ENCODE measurements around the gene GPAT3. TPM values are rescaled to one million over a fixed set of nuclear protein-coding genes. Genes with fewer than 3 reads are reported as not detected.
"Not testable (repeated sequence)": the region's sequence is repeated elsewhere in the genome, so short reads cannot be mapped to it uniquely, and the experiment has no call there.

GPAT3 gene
- total RNA-seq, 2 donors from 2014 or later: 27.0 to 51.5 TPM

GRCh38 chr4:83542225-83542624, 6.3 kb downstream of the GPAT3 start:
- DNase-seq (no peak), ATAC-seq (no peak)
- intact Hi-C loops (cut with DNase I, micrococcal nuclease): no loop called here

GRCh38 chr4:83546786-83547185, 10.9 kb downstream of the GPAT3 start:
- ATAC-seq (no peak), DNase-seq (no peak)
- intact Hi-C loops (cut with DNase I, micrococcal nuclease): no loop called here

- DNase-seq: peak; percentile 74 to 88
- ATAC-seq: peak; percentile 96
- intact Hi-C loops (cut with DNase I, micrococcal nuclease): no loop called here
Measured at GRCh38 chr4:83548151-83548905, 12.4 kb downstream of the GPAT3 start.

- no peak for DNase-seq
- no peak for ATAC-seq
- intact Hi-C loops (cut with DNase I, micrococcal nuclease): no loop called here
Measured at GRCh38 chr4:83552083-83552482, 16.2 kb downstream of the GPAT3 start.

- intact Hi-C loops (cut with DNase I, micrococcal nuclease): no loop called here
- DNase-seq (no peak), ATAC-seq (peak; percentile 81)
Measured at GRCh38 chr4:83552924-83553323, 17.0 kb downstream of the GPAT3 start.

- ATAC-seq (no peak), DNase-seq (no peak)
- intact Hi-C loops (cut with DNase I, micrococcal nuclease): no loop called here
Measured at GRCh38 chr4:83556006-83556707, 20.2 kb downstream of the GPAT3 start.

- DNase-seq: no peak
- no peak for ATAC-seq
- intact Hi-C loops (cut with DNase I, micrococcal nuclease): no loop called here
Measured at GRCh38 chr4:83556816-83557215, 20.9 kb downstream of the GPAT3 start.

GRCh38 chr4:83558059-83558653, 22.2 kb downstream of the GPAT3 start:
- intact Hi-C loops (cut with DNase I, micrococcal nuclease): no loop called here
- DNase-seq (no peak), ATAC-seq (no peak)

- no peak for DNase-seq
- no peak for ATAC-seq
- intact Hi-C loops (cut with DNase I, micrococcal nuclease): no loop called here
Measured at GRCh38 chr4:83558680-83559079, 22.8 kb downstream of the GPAT3 start.

GRCh38 chr4:83560523-83560922, 24.6 kb downstream of the GPAT3 start:
- ATAC-seq (no peak), DNase-seq (no peak)

GRCh38 chr4:83561381-83561780, 25.5 kb downstream of the GPAT3 start:
- DNase-seq (peak in 1 of 2 donors; percentile 41), ATAC-seq (peak; percentile 89)
- intact Hi-C loops (cut with DNase I, micrococcal nuclease): no loop called here

More at GRCh38 chr4:83560523-83560922, 24.6 kb downstream of the GPAT3 start:
- intact Hi-C loops (cut with DNase I, micrococcal nuclease): no loop called here

GRCh38 chr4:83563998-83564397, 28.1 kb downstream of the GPAT3 start:
- intact Hi-C loops (cut with DNase I, micrococcal nuclease): no loop called here
- no peak for ATAC-seq

GRCh38 chr4:83568062-83568461, 32.2 kb downstream of the GPAT3 start:
- intact Hi-C loops (cut with DNase I, micrococcal nuclease): no loop called here
- ATAC-seq: peak; percentile 43
- no peak for DNase-seq

More at GRCh38 chr4:83563998-83564397, 28.1 kb downstream of the GPAT3 start:
- DNase-seq: no peak

GRCh38 chr4:83569429-83569828, 33.5 kb downstream of the GPAT3 start:
- intact Hi-C loops (cut with DNase I, micrococcal nuclease): no loop called here
- no peak for DNase-seq
- ATAC-seq: no peak

GRCh38 chr4:83569987-83570386, 34.1 kb downstream of the GPAT3 start:
- ATAC-seq: no peak

GRCh38 chr4:83572848-83573247, 36.9 kb downstream of the GPAT3 start:
- intact Hi-C loops (cut with DNase I, micrococcal nuclease): no loop called here
- no peak for ATAC-seq

More at GRCh38 chr4:83569987-83570386, 34.1 kb downstream of the GPAT3 start:
- no peak for DNase-seq
- intact Hi-C loops (cut with DNase I, micrococcal nuclease): no loop called here

GRCh38 chr4:83574247-83574646, 38.3 kb downstream of the GPAT3 start:
- no peak for DNase-seq

More at GRCh38 chr4:83572848-83573247, 36.9 kb downstream of the GPAT3 start:
- DNase-seq: no peak

GRCh38 chr4:83576237-83576636, 40.3 kb downstream of the GPAT3 start:
- DNase-seq; intact Hi-C loops (cut with DNase I, micrococcal nuclease); ATAC-seq: not testable (repeated sequence)

More at GRCh38 chr4:83574247-83574646, 38.3 kb downstream of the GPAT3 start:
- ATAC-seq: peak; percentile 98
- intact Hi-C loops (cut with DNase I, micrococcal nuclease): no loop called here

GRCh38 chr4:83581411-83582288, 45.7 kb downstream of the GPAT3 start:
- intact Hi-C loops (cut with DNase I, micrococcal nuclease): no loop called here
- ATAC-seq: peak; percentile 67
- no peak for DNase-seq

All from left colon (tissue), 2 donors.